Left renal cortex interstitium (tissue), 4 donors: ENCODE data around the gene DPEP1. TPM values are rescaled to one million over a fixed set of nuclear protein-coding genes. Genes with fewer than 3 reads are reported as not detected.
"Not testable (repeated sequence)": the region's sequence is repeated elsewhere in the genome, so short reads cannot be mapped to it uniquely, and the experiment has no call there.

Experiments used
- DNase-seq, 4 donors: peaks; one replicate each; pipeline ENCODE4 v3.0.0-alpha.2; 2013; ENCODE audit warnings: low read depth in 4 of 4, low spot score in 2 of 4, missing footprints in 1 of 4
- polyA plus RNA-seq, 4 donors: library from polyadenylated mRNA; unstranded; fragments of 120-200 nt; gene quantifications; one replicate each; pipeline ENCODE4 v1.2.1, GENCODE V29; 2013; ENCODE audit not compliant: insufficient read length in 4 of 4

Gene DPEP1
- polyA plus RNA-seq, 4 donors, result 24.5 to 51.1 (median 41.6) TPM

DNA sequence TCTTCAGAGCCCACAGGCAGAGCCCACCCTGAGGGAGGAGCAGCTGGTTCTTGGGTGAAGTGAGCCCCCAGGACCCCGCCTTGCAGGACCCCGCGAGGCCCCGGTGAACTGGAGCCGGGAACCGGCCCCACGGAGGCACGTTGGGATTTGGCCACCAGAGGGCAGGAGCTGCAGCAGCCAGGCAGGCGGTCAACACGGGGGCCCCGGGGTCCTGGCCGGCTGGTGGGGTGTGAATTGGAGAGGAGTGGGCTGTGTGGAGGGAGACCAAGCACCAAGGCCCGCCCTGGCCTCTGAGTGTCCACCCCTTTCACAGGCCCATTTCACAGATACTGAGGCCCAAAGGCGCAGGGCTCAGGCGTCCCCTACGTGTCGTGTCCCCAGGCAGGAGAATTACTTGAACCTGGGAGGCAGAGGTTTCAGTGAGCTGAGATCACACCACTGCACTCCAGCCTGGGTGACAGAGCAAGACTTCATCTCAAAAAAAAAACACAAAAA is 2.2 kb downstream of the DPEP1 start:
- no peak for DNase-seq

DNA sequence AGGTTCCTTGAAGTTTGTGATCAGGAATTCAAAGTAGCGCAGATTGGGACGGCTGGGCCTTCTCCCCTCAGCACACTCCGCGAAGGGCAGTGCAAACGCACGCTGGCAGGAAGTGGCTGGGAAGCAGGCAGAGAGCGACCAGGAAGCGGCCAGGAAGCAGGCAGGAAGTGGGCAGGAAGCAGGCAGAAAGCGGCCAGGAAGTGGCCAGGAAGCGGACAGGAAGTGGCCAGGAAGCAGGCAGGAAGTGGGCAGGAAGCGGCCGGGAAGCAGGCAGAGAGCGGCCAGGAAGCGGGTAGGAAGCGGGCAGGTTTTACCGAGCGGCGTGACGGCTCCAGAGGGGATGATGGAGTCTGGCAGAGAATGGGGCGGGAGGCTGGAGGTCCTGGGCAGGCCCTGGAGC is 3.2 kb downstream of the DPEP1 start:
- DNase-seq, result no peak

DNA sequence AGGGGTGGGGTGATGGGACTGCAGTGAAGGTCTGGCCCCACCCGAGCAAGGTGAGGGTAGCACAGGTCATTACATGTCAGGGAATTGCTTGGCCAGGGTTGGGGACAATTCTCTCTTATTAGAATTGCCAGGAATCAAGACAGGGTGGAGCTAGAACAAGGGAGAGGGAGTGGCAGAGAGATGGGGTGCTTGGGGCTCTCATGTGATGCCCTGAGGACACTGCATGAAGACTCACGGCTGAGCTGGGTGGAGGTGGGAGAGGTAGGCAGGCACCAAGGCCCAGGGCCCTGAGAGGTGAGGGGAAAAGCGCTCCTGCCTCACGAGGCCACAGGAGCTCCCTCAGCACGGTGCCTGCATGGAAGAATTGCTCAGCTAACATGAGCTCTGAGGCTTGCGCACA is 3.6 kb downstream of the DPEP1 start:
- DNase-seq, result no peak

DNA sequence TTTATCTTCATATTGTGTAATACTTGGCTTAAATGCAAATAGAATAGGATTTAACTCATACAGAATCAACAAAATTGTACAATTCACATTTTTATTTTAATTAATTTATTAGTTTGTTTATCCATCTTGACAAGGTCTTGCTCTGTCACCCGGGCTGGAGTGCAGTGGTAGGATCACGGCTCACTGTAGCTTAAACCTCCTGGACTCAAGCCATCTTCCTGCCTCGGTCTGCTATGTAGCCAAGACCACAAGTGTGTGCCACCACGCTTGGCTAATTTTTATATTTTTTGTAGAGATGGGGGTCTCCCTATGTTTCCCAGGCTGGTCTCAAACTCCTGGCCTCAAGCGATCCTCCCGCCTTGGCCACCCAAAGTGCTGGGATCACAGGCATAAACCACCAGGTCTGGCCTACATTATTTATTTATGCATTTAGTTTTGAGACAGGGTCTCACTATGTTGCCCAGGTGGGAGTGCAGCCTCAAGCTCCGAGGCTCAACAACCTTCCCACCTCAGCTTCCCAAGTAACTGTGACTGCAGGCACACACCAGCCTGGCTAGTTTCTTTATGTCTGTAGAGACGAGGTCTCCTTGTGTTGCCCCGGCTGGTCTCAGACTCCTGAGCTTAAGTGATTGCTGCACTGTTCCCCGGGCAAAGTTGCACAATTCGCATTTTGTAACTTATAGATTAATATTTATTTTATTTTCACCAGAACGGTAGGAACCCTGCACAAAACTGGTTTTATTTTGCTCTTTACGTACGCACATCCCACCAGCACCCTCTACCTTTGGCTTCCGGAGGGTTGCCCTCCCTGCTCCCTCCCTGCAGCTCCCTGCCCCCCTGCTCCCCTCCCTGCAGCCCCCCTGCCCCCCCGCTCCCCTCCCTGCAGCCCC is 4.9 kb downstream of the DPEP1 start:
- no peak for DNase-seq

DNA sequence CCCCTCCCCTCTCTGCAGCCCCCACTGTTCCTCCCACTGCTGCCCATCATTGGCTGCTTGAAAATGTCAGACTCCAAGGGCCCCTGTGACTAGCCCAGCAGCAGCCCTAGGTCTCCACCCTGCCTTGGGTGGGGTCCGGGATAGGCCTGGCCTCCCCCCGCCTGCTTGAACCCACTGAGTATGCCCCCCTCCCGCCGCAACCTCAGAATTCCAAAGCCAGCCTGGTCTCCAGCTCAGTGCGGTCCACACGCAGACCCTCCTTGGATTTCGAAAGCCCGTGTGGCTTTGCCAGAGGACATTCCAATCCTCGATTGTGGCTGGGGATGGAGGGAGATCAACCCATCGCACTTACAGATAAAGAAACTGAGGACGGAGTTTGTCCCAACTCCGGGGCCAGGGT is 6.4 kb downstream of the DPEP1 start:
- DNase-seq, result no peak

DNA sequence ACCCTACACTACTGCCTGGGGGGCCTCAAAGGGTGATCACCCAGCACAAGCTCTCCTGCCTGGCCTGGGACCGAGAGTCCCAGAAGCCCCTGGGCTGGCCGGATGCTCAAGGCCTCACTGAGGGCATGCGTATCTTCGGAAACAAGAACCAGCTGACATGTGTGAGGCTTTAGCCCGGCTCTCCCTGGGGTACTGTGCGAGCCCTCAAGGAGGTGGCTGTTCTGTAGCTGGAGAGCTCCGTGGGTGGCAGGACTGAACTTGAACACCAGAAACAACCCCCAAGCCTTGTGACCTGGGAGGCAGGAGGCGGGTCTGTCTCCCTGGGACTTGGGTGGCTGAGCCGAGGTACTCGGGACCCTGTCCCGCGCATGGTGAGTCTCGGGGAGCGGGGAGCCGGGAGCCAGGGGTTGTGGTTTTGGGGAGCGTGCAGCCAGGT is 7.0 kb downstream of the DPEP1 start:
- DNase-seq, result no peak

DNA sequence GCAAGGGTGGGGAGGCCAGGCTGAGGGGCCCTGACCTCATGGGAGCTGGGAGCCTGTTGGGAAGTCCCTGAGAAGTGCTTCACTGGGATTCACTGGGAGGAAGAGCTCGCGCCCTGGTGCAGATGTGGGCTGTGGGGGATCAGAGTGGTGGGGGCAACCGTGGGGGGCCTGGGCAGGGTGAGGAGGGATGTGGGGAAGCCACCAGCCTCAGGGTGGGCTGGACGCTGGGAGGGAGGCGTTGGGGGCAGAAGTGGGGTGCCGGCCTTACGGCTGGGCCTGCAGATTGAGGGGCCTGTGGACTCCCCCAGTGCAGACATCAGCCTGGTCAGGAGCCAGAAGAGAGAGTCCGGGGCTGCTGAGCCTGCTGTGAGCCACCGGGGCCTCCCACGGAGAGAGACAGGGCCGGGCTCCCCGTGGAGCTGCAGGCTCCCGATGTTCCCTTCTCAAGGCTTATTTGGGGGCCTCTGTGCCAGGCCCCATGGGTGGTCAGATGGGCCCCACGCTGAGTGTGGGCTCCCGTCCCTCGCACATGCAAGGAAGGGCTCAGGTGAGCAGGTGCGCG is 7.8 kb downstream of the DPEP1 start:
- DNase-seq, result no peak

DNA sequence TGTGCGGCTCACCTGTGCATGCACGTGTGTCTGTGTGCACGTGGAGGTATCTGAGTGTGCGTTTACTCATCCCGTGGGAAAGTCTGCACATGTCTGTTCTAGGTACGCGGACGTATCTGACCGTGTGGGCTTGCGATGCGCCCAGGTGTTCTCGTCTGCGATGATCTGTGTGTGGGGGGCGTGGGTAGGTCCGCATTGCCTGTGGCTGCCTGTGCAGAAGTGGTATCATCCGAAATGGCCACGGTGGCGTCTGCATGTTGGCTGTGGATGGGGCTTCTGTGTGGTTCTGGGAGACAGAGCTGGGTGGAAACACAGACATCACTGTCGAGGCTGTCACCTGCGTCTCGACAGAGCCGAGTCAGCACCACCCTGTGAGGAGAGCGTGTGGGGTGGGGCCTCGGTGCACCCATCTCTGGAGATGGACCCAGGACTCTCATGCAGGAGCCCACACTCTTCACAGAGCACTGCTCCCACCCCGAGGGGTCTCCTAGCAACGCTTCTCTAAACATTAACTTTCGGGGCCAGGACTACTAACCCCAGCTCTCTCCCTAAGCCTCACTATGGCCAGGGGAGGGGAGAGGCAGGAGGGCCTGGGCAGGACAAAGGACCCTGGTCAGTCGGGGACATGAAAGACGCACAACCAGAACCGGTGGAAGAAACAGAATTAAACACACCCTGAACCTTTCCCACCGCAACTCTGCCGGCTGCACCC is 8.4 kb downstream of the DPEP1 start:
- no peak for DNase-seq

DNA sequence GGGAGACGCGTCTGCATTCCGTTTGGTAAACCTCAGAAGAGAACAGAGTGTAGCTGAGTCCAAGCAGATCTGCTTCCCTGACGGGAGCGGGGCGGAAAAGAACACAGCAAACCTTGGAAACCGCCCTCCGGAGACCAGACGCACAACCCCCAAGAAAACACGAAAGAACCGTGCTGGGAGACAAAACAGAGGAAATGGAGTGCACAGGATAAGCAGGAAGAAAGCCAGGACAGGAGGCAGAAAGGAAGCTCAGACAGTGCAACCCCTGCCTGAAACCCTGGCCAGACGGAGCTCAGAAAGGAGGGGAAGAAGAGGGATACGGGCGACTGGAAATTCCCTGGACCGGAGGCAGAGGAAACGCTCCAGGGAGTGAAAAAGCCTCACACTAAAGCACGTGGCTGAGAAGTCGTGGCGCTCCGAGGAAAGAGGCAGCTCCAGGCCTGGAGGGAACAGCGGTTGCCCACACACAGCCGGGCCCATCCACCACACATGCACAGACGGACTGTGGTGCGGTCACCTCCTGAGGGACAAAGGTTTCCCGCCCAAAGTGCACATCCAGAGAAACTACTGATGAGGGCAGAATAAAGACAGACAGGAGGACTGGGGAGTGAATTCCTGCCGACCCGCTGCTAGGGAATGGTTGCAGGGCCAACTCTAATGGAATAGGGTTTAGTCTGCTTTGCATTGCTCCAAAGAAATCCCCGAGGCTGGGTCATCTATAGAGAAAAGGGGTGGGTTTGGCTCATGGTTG is 10.2 kb downstream of the DPEP1 start:
- DNase-seq, result no peak

DNA sequence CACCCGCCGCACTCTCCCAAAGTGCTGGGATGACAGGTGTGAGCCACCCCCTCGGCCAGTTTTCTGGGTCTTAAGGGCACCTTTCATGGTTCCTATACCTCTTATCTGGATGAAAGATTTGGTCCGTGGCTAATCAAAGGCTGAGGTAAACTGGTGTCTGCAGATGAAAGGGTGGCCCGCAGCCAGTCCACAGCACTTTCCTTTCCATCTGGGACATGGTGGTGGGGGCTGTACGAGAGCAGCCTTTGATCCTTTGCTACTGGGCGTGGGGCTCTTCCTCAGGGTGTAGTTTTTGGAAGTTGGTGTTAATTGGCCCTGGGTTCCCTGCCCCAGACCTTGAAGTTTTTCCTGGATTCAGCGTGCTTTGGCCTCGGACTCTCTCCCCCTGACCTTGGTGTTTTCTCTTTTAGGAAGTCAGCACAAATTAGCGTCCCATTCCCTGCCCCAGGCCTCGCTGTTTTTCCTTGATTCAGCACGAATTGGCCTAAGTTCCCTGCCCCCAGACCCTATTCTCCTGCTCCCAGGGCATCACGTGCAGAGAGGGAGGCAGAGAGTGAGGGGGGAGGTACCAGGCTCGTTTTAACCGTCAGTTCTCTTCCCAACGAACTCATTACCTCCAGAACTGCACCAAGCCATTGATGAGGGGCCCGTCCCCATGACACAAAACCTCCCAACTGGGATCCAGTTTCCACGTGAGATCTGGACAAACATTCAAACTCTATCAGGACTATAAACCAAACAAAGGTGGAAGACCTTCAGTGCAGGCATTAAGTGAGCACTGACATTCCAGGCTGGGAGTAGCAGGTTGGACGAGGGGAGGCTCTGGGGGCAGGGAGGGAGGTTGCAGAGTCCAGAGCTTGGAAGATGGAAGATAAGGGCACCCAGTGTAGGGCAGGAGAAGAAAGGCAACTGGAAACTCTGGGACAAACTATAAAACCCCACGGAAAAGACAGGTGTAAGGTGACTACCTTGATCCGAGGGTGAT is 11.6 kb downstream of the DPEP1 start:
- DNase-seq, result no peak

DNA sequence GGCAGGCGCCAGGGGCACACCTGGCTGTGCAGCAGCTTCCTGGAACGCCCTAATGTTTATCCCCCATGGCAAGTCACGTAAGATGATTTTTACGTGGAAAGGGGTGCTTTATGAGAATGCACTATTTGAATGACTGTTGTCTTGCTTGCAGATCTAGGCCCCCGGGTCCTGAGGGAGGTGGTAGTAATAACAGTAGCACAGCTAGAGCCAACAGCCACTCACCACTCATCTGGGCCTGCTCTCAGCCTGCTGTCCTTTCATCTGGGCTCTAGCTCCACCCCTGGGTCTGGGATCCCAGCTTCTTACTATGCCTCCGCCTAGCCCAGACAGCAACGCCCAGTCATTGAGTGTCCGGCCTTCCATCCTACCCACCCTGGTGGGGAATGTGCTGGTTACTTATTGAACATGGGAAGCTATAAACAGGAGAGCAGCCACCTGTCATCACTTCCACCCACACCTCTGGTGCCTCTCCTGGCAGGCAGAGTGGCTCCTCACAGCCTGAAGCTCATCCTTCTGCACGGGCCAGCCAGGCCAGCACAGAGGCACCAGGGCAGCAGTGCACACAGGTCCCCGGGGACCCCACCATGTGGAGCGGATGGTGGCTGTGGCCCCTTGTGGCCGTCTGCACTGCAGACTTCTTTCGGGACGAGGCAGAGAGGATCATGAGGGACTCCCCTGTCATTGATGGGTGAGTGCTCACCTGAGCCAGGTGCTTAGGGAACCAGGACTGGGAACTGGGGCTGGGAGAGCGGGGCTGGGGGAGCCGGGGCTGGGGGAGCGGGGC is 16.6 kb downstream of the DPEP1 start:
- no peak for DNase-seq

DNA sequence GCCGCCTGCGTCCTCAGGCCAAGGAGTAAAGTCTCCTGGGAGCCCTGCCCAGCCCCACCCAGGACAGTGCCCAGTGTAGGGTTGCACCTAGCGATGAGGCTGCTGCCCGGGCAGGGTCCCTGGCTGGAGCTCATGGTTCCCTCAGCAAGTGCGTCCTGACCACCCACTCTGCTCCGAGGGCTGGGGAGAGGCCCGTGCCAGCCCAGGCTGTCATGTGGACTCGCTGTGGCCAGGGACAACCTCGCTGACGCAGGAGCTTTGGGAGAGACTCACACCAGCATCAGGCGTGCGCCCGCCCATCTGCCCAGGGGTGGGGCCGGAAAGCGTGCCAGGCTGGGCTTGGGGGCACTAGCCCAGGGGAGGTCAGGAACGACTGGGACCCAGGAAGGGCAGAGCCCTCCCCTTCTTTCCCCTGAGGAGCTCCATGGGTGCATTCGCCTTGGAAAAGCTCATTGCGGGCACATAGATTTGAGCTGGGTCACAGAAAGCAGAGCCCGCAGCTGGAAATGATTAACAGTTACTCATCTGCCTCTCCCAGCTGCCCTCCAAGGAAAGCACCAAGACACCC is 19.7 kb downstream of the DPEP1 start:
- DNase-seq, result no peak

DNA sequence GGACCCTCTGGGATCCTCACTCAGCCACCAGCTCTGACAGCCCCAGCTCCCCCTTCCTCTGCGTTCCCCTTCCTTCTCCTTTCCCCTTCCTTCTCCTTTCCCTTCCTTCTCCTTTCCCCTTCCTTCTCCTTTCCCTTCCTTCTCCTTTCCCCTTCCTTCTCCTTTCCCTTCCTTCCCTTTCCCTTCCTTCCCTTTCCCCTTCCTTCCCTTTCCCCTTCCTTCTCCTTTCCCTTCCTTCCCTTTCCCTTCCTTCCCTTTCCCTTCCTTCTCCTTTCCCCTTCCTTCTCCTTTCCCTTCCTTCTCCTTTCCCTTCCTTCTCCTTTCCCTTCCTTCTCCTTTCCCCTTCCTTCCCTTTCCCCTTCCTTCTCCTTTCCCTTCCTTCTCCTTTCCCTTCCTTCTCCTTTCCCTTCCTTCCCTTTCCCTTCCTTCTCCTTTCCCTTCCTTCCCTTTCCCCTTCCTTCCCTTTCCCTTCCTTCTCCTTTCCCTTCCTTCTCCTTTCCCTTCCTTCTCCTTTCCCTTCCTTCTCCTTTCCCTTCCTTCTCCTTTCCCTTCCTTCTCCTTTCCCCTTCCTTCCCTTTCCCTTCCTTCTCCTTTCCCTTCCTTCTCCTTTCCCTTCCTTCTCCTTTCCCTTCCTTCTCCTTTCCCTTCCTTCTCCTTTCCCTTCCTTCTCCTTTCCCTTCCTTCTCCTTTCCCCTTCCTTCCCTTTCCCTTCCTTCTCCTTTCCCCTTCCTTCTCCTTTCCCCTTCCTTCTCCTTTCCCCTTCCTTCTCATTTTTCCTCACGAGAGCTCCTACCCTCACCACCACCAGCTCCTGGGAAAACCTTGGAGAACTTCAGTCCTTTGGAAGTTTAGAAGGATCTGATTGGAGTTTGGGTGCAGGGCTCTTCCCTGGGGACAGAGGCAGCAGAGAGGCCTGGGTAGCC is 21.3 kb downstream of the DPEP1 start:
- DNase-seq, result not testable (repeated sequence)

DNA sequence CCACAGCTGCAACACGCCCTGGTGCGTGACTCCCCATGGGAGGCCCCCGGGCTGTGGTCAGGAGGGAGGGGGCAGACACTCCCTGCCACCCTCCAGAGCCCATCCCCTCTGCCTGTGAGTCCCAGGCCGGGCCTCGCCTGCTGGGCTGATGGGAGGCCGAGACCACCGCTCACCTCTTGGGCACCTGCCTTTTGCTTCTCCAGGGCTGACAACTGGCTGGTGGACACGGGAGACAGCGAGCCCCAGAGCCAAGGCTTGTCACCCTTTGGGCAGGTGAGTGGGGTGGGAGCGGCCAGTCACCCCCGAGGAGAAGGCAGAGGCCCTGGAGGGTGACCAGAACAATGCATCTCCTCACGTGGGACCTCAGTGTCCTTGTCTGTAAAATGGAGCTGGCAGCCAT is 23.2 kb downstream of the DPEP1 start:
- DNase-seq, result no peak

DNA sequence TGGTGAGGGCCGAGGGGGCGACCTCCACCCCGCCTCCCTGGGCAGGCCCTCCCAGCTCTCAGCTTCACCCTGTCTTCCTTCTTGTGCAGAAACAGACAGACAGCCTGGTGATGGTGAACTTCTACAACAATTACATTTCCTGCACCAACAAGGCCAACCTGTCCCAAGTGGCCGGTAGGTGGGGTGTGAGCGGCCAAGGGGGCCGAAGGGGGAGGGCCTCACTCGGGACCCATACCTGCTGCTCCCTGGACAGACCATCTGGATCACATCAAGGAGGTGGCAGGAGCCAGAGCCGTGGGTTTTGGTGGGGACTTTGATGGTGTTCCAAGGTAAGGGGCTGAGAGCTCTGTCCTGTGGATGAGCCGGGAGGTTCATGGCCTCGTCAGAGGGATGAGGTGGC is 23.9 kb downstream of the DPEP1 start:
- DNase-seq, result no peak

DNA sequence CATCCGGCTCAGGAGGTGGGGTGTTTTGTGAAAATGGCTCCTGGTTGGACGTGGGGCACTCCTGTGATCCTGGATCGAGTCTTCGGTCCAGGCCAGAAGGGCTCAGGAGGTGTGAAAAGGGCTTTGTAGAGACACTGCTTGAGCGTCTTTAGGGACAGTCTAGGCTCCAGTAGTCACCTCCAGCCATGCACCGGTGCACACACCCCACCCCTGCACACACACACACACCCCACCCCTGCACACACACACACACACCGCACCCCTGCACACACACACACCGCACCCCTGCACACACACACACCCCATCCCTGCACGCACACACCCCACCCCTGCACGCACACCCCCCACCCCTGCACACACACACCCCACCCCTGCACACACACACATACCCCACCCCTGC is 25.0 kb downstream of the DPEP1 start:
- DNase-seq, result no peak

DNA sequence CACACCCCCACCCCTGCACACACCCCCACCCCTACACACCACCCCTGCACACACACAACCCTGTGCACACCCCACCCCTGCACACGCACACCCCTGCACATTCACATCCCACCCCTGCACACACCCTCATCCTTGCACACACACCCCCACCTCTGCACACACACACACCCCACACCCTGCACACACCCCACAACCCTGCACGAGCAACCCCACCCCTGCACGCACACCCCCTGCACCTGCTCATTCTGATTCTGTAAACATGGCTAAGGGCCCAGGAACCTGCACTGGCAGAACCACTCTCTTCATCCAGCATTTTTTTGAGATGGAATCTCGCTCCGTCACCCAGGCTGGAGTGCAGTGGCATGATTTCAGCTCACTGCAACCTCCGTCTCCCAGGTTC is 25.9 kb downstream of the DPEP1 start:
- no peak for DNase-seq
